Endodermal cell (in vitro differentiated cells): ENCODE measurements around the gene IFNGR2. TPM values are rescaled to one million over a fixed set of nuclear protein-coding genes. Genes with fewer than 3 reads are reported as not detected.
"Not testable (repeated sequence)": the region's sequence is repeated elsewhere in the genome, so short reads cannot be mapped to it uniquely, and the experiment has no call there.

Source experiments
- DNase-seq: peaks from one replicate; pipeline ENCODE4 v3.0.0-alpha.2; 2017
- H3K27ac ChIP-seq: 2 replicates; pipeline ENCODE4 v1.5.1; 2013; ENCODE audit warnings: mild to moderate bottlenecking, low read depth, low read length, moderate library complexity
- H3K27me3 ChIP-seq: 2 replicates; pipeline ENCODE4 v1.6.1; 2013; ENCODE audit warnings: mild to moderate bottlenecking, low read length, moderate library complexity; ENCODE audit not compliant: insufficient read depth, control insufficient read depth, poor library complexity, severe bottlenecking
- H3K36me3 ChIP-seq: 2 replicates; pipeline ENCODE4 v1.7.0; 2013; ENCODE audit warnings: mild to moderate bottlenecking, low read length, moderate library complexity; ENCODE audit not compliant: control insufficient read depth, insufficient read depth
- H3K4me1 ChIP-seq: one replicate; pipeline ENCODE4 v1.7.0; 2013; ENCODE audit warnings: low read length; ENCODE audit not compliant: control insufficient read depth, insufficient read depth
- H3K4me3 ChIP-seq: 2 replicates; pipeline ENCODE4 v1.5.1; 2013; ENCODE audit warnings: mild to moderate bottlenecking, low read length, moderate library complexity
- H3K9ac ChIP-seq: 2 replicates; pipeline ENCODE4 v1.6.1; 2013; ENCODE audit warnings: mild to moderate bottlenecking, low read length, moderate library complexity; ENCODE audit not compliant: poor library complexity, severe bottlenecking; ENCODE audit errors: extremely low read depth
- H3K9me3 ChIP-seq: 2 replicates; pipeline ENCODE4 v1.6.1; 2013; ENCODE audit warnings: mild to moderate bottlenecking, low read length, moderate library complexity; ENCODE audit not compliant: control insufficient read depth
- H3K27ac Mint-ChIP-seq: 2 replicates; pipeline ENCODE4 v1.8.0; 2020; ENCODE audit warnings: mixed read lengths
- H3K27me3 Mint-ChIP-seq: 2 replicates; pipeline ENCODE4 v1.8.0; 2021; ENCODE audit warnings: mild to moderate bottlenecking, mixed read lengths; ENCODE audit not compliant: insufficient read depth
- H3K36me3 Mint-ChIP-seq: 2 replicates; pipeline ENCODE4 v1.8.0; 2020; ENCODE audit warnings: low read depth, mixed read lengths
- H3K4me1 Mint-ChIP-seq: 2 replicates; pipeline ENCODE4 v1.8.0; 2020; ENCODE audit warnings: mixed read lengths
- H3K4me3 Mint-ChIP-seq: 2 replicates; pipeline ENCODE4 v1.8.0; 2020; ENCODE audit warnings: mild to moderate bottlenecking, moderate library complexity, mixed read lengths
- H3K9me3 Mint-ChIP-seq: 2 replicates; pipeline ENCODE4 v1.8.0; 2020; ENCODE audit warnings: mild to moderate bottlenecking, mixed read lengths
- CTCF ChIP-seq: fragments of 200-600 bp; sonication (generic); conservative IDR thresholded peaks from 2 replicates; pipeline ENCODE4 v1.5.0; 2021; ENCODE audit warnings: antibody characterized with exemption, mild to moderate bottlenecking
- WGBS, 2 experiments: methylation state at CpG; one replicate each; pipeline versions ENCODE4 v1.1.5 to v1.1.7; 2013; ENCODE audit warnings: missing lambda C conversion rate in 2 of 2, mixed read lengths in 1 of 2; ENCODE audit not compliant: insufficient coverage in 1 of 2, insufficient read length in 1 of 2; 5-methylcytosine and 5-hydroxymethylcytosine counted together
- total RNA-seq, 2 donors: library from RNA; stranded (reverse); fragmentation: NEBNext Ultra II Directional in 1 of 2; extraction: Animal tissue kit (Norgen Biotek cat#: 25700) in 1 of 2; gene quantifications; 2 replicates in 1 of 2; 3 replicates in 1 of 2; pipeline ENCODE4 v1.2.1, GENCODE V29; 2021

The IFNGR2 gene
- total RNA-seq, 2 donors from 2014 or later, result 41.9 to 55.1 TPM

- Histone ChIP-seq H3K9me3 (no peaks in the 10 kb centered on the region), H3K36me3 (peaks cover 46% of the 10 kb centered on the region), H3K4me3 (no peak overlapping the region), H3K27me3 (no peaks in the 10 kb centered on the region), H3K9ac (no peak overlapping the region), H3K4me1 (no peaks in the 10 kb centered on the region), H3K27ac (no peak overlapping the region)
- no peak overlapping the region for H3K27ac Mint-ChIP-seq
- DNase-seq, result peak; percentile 26
- no peak for TF ChIP-seq CTCF
- H3K4me1 Mint-ChIP-seq, result no peaks in the 10 kb centered on the region
- H3K9me3 Mint-ChIP-seq, result no peaks in the 10 kb centered on the region
- no peak overlapping the region for H3K4me3 Mint-ChIP-seq
- H3K36me3 Mint-ChIP-seq, result peaks cover 45% of the 10 kb centered on the region
- WGBS, 2 experiments, result 91 to 93% methylated on average over 6 to 11 of the region's 11 CpGs
- no peaks in the 10 kb centered on the region for H3K27me3 Mint-ChIP-seq
Observed at GRCh38 chr21:33441489-33442477, 38.6 kb downstream of the IFNGR2 start.

- Mint-ChIP-seq H3K9me3 (no peaks in the 10 kb centered on the region), H3K27ac (no peak overlapping the region), H3K27me3 (no peaks in the 10 kb centered on the region), H3K4me1 (no peaks in the 10 kb centered on the region), H3K36me3 (peaks cover 42% of the 10 kb centered on the region), H3K4me3 (no peak overlapping the region)
- no peaks in the 10 kb centered on the region for H3K9me3 ChIP-seq
- 78 to 100% methylated on average over 2 to 5 of the region's 5 CpGs for WGBS, 2 experiments
- no peaks in the 10 kb centered on the region for H3K27me3 ChIP-seq
- no peak for TF ChIP-seq CTCF
- H3K9ac ChIP-seq, result no peak overlapping the region
- H3K4me3 ChIP-seq, result no peak overlapping the region
- no peak overlapping the region for H3K27ac ChIP-seq
- H3K4me1 ChIP-seq, result no peaks in the 10 kb centered on the region
- DNase-seq, result peak; percentile 22
- peaks cover 41% of the 10 kb centered on the region for H3K36me3 ChIP-seq
Observed at GRCh38 chr21:33443194-33443593, 40.0 kb downstream of the IFNGR2 start.

GRCh38 chr21:33444499-33444898, 41.3 kb downstream of the IFNGR2 start:
- Mint-ChIP-seq H3K27me3 (no peaks in the 10 kb centered on the region), H3K36me3 (peaks cover 49% of the 10 kb centered on the region), H3K4me1 (no peaks in the 10 kb centered on the region), H3K27ac (no peak overlapping the region), H3K9me3 (no peaks in the 10 kb centered on the region), H3K4me3 (no peak overlapping the region)
- H3K36me3 ChIP-seq, result peaks cover 30% of the 10 kb centered on the region
- H3K9ac ChIP-seq, result no peak overlapping the region
- no peaks in the 10 kb centered on the region for H3K27me3 ChIP-seq
- no peak for DNase-seq
- TF ChIP-seq CTCF, result no peak
- no peak overlapping the region for H3K27ac ChIP-seq
- 50% methylated on average over 2 of the region's 2 CpGs; no CpG with 5 or more reads in 1 of the 2 experiments for WGBS, 2 experiments
- no peaks in the 10 kb centered on the region for H3K9me3 ChIP-seq
- no peaks in the 10 kb centered on the region for H3K4me1 ChIP-seq
- no peak overlapping the region for H3K4me3 ChIP-seq

GRCh38 chr21:33446620-33447019, 43.4 kb downstream of the IFNGR2 start:
- not testable (repeated sequence) for H3K4me3 Mint-ChIP-seq, H3K27ac ChIP-seq, H3K4me3 ChIP-seq, H3K9ac ChIP-seq, H3K4me1 Mint-ChIP-seq, H3K27me3 Mint-ChIP-seq, H3K9me3 Mint-ChIP-seq, DNase-seq, H3K9me3 ChIP-seq, H3K27me3 ChIP-seq, H3K4me1 ChIP-seq, H3K27ac Mint-ChIP-seq
- H3K36me3 ChIP-seq, result peaks cover 35% of the 10 kb centered on the region
- WGBS, 2 experiments, result 97 to 100% methylated on average over 1 to 6 of the region's 6 CpGs
- peaks cover 45% of the 10 kb centered on the region for H3K36me3 Mint-ChIP-seq
